ENCODE measurements around the gene MYOZ3. TPM values are rescaled to one million over a fixed set of nuclear protein-coding genes. Genes with fewer than 3 reads are reported as not detected.

MYOZ3 gene
- total and polyA plus RNA-seq, 2 of the 8 experiments (the other 6 are each of a cell fraction or from before 2014, with no cell fraction given): 9.6 to 19.1 TPM

DNA sequence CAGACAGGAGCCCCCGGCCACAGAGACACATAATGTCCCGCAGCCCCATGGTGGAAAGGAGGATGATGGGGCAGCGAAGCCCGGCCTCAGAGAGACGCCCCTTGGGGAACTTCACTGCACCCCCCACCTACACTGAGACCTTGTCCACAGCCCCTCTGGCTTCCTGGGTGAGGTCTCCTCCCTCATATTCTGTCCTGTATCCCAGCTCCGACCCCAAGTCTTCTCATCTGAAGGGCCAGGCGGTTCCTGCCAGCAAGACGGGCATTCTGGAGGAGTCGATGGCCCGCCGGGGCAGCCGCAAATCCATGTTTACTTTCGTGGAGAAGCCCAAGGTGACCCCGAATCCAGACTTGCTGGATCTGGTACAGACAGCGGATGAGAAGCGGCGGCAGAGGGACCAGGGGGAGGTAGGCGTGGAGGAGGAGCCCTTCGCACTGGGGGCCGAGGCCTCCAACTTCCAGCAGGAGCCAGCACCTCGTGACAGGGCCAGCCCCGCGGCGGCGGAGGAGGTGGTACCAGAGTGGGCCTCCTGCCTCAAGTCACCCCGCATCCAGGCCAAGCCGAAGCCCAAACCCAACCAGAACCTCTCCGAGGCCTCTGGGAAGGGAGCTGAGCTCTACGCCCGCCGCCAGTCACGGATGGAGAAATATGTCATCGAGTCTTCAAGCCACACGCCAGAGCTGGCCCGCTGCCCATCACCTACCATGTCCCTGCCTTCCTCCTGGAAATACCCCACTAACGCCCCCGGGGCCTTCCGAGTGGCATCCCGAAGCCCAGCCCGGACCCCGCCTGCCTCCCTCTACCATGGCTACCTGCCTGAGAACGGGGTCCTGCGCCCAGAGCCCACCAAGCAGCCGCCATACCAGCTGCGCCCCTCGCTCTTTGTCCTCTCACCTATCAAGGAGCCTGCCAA is 11.7 kb upstream of the MYOZ3 start:
- no peak overlapping the region for H2BK15ac ChIP-seq (ENCODE audit: low read length)
- no peaks in the 10 kb centered on the region for H3K79me1 ChIP-seq (ENCODE audit: low read depth, low read length)
- H2BK20ac ChIP-seq (ENCODE audit: low read length): no peak overlapping the region
- no peak overlapping the region for H3K23ac ChIP-seq (ENCODE audit: insufficient read length)
- H3K36me3 ChIP-seq (ENCODE audit: control insufficient read depth in 2 of 4, insufficient read depth in 4 of 4, low read length in 3 of 4): no peaks in the 10 kb centered on the region
- H3K9me3 ChIP-seq (ENCODE audit: insufficient read depth in 2 of 2, low read depth in 1 of 2, low read length in 1 of 2): no peaks in the 10 kb centered on the region
- no peaks in the 10 kb centered on the region for H3K23me2 ChIP-seq (ENCODE audit: low read depth, low read length)
- no peak overlapping the region for H4K91ac ChIP-seq (replicated peaks; ENCODE audit: insufficient read length, low read length)
- H3K4ac ChIP-seq (replicated peaks; ENCODE audit: insufficient read length, low read depth, low read length): no peak overlapping the region
- no peak overlapping the region for H3K9ac ChIP-seq (replicated peaks in 1 of 4; ENCODE audit: extremely low read depth in 1 of 4, low read depth in 3 of 4, low read length in 3 of 4)
- DNase-seq (ENCODE audit: low read depth in 1 of 2, low spot score in 2 of 2): no peak
- no peaks in the 10 kb centered on the region for H3K27me3 ChIP-seq (replicated peaks in 1 of 4; ENCODE audit: control insufficient read depth in 3 of 4, extremely low read depth in 1 of 4, insufficient read depth in 3 of 4, low read length in 3 of 4)
- H2BK120ac ChIP-seq (replicated peaks; ENCODE audit: low read depth, low read length): no peak overlapping the region
- H3K4me3 ChIP-seq (ENCODE audit: extremely low read depth in 1 of 4, insufficient read depth in 2 of 4, low read depth in 3 of 4, low read length in 4 of 4): no peak overlapping the region
- H2BK12ac ChIP-seq (ENCODE audit: low read depth, low read length): no peak overlapping the region
- no peak overlapping the region for H4K5ac ChIP-seq (ENCODE audit: insufficient read length, low read depth, low read length)
- H4K20me1 ChIP-seq (replicated peaks in 1 of 2; ENCODE audit: control insufficient read depth in 1 of 2, insufficient read depth in 2 of 2, low read length in 2 of 2): no peaks in the 10 kb centered on the region
- WGBS, 2 experiments (ENCODE audit: extremely low coverage in 1 of 2, insufficient coverage in 1 of 2, insufficient read length in 1 of 2, insufficient replicate concordance in 2 of 2, low coverage in 1 of 2, low lambda C conversion rate in 2 of 2, missing lambda C conversion rate in 1 of 2): 93% methylated on average over 44 of the region's 46 CpGs; no CpG with 5 or more reads in 1 of the 2 experiments
- H3K27ac ChIP-seq (ENCODE audit: low read depth, low read length): no peak overlapping the region
- H3K56ac ChIP-seq (replicated peaks; ENCODE audit: insufficient read length, low read depth, low read length): no peak overlapping the region
- H2BK5ac ChIP-seq (ENCODE audit: low read depth, low read length): no peak overlapping the region
- no peak overlapping the region for H3K4me2 ChIP-seq (ENCODE audit: insufficient read depth in 1 of 2, low read depth in 2 of 2, low read length in 2 of 2)
- H2AK5ac ChIP-seq (ENCODE audit: low read depth, low read length): no peak overlapping the region
- no peaks in the 10 kb centered on the region for H3K79me2 ChIP-seq (ENCODE audit: control insufficient read depth in 1 of 2, insufficient read depth in 2 of 2, low read length in 2 of 2)
- H4K8ac ChIP-seq (ENCODE audit: extremely low read depth, insufficient read depth, low read length): 0 out of 2 replicates have a peak overlapping the region, but pooled peaks have one; percentile 15
- ChIA-PET POLR2A (ENCODE audit: partially characterized antibody) (interaction anchor here (0.9 to 1.1 kb wide), 3 partner anchors 10 to 22 kb away, joined by 3 to 4 read pairs (median 3); no protein-coding TSS in a partner anchor), CTCF (ENCODE audit: partially characterized antibody) (interaction anchor here (0.5 to 20.1 kb wide), 8 partner anchors 4 to 892 kb away, joined by 3 to 303 read pairs (median 9); partner anchors contain the start of genes MYOZ3 and SYNPO)
- H3K18ac ChIP-seq (ENCODE audit: extremely low read depth, low read length): no peak overlapping the region
- H2AFZ ChIP-seq (ENCODE audit: low read length): no peak overlapping the region
- no peak overlapping the region for H3K14ac ChIP-seq (ENCODE audit: insufficient read length)
- FAIRE-seq: no peak
- H3K4me1 ChIP-seq (replicated peaks in 1 of 4; ENCODE audit: control insufficient read depth in 3 of 4, insufficient read depth in 4 of 4, low read length in 3 of 4): peaks cover 0 to 6% (median 4%) of the 10 kb centered on the region in 4 experiments; a peak in 4 of 7 replicates
- TF ChIP-seq SP1 (IDR thresholded peaks at IDR 0.05; ENCODE audit: low read depth, low read length) (no peak), POLR2AphosphoS5 (IDR thresholded peaks at IDR 0.05; ENCODE audit: low read depth, low read length) (no peak), JUND (IDR thresholded peaks at IDR 0.05; ENCODE audit: low read length) (no peak), EZH2 (IDR thresholded peaks at IDR 0.05; ENCODE audit: low read depth, low read length, severe bottlenecking) (no peak), TAF7 (optimal IDR thresholded peaks at IDR 0.05; ENCODE audit: borderline replicate concordance, low read depth, low read length) (no peak), NANOG (IDR thresholded peaks at IDR 0.05; ENCODE audit: insufficient read depth, low read depth, low read length, poor library complexity, severe bottlenecking) (no peak), HDAC2 (IDR thresholded peaks at IDR 0.05; ENCODE audit: borderline replicate concordance in 1 of 2, low read depth in 2 of 2, low read length in 2 of 2) (no peak), SUZ12 (IDR thresholded peaks at IDR 0.05; ENCODE audit: low read length) (no peak), TBP (IDR thresholded peaks at IDR 0.05; ENCODE audit: low read depth, low read length) (no peak)
